OCI-LY3 (cell line): Measurements from ENCODE around the gene ANKZF1.

Experiments
- EZH2phosphoT487 ChIP-seq: fragments of 200-600 bp; shearing (Covaris generic); IDR thresholded peaks from 2 replicates; pipeline ENCODE4 v1.6.1; 2018; ENCODE audit warnings: antibody characterized with exemption, mixed run types, low read depth
- TF ChIP-seq, protein P1 (sequence below): fragments of 200-600, 300-600 bp; sonication (generic); IDR thresholded peaks from 2 replicates; pipeline ENCODE4 v1.5.1; 2014; ENCODE audit warnings: antibody characterized with exemption, low read length, low read depth

GRCh38 chr2:219269362-219270054 is 39.9 kb downstream of the ANKZF1 start:
- TF ChIP-seq, protein P1, sequence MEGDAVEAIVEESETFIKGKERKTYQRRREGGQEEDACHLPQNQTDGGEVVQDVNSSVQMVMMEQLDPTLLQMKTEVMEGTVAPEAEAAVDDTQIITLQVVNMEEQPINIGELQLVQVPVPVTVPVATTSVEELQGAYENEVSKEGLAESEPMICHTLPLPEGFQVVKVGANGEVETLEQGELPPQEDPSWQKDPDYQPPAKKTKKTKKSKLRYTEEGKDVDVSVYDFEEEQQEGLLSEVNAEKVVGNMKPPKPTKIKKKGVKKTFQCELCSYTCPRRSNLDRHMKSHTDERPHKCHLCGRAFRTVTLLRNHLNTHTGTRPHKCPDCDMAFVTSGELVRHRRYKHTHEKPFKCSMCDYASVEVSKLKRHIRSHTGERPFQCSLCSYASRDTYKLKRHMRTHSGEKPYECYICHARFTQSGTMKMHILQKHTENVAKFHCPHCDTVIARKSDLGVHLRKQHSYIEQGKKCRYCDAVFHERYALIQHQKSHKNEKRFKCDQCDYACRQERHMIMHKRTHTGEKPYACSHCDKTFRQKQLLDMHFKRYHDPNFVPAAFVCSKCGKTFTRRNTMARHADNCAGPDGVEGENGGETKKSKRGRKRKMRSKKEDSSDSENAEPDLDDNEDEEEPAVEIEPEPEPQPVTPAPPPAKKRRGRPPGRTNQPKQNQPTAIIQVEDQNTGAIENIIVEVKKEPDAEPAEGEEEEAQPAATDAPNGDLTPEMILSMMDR = no peak
- no peak for TF ChIP-seq EZH2phosphoT487
